Astrocyte of the cerebellum (primary cell): Measurements from ENCODE around the gene NPVF.

Experiments used
- DNase-seq: peaks from one replicate; pipeline ENCODE4 v3.0.0-alpha.2; 2011; ENCODE audit warnings: low read depth
- H3K4me3 ChIP-seq: 2 replicates; pipeline ENCODE4 v1.5.1; 2011; ENCODE audit warnings: mild to moderate bottlenecking, low read depth, low read length, moderate library complexity
- CTCF ChIP-seq: IDR thresholded peaks from 2 replicates; pipeline ENCODE4 v1.5.1; 2012; ENCODE audit warnings: low read length, low read depth, moderate library complexity, mild to moderate bottlenecking; ENCODE audit errors: missing control alignments
- in situ Hi-C: cut with HindIII; loops from 2 replicates; pipeline ENCODE4 v1.10.0; 2017; ENCODE audit warnings: low sequenced_read_pairs

NPVF gene

DNA sequence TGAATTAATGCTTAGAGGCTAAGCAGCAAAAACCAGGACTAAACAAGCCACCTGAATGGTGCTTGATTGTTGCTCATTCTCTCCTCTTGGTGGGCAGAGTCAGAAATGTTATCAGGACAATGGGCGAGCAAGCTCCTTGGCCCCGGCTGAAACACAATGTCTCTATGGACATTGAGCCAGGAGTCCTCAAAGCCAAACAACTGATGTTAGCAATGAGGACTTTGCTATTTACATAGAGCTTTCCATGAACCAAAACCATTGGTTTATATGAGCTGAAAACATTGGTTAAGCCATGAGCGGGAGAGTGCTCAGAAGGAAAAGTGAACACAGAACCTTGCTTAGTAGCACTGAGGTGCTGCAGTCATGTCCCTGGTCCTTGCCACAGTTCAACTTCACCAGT lies 21.5 kb upstream of the NPVF start:
- DNase-seq: no peak
- no peak for TF ChIP-seq CTCF
- in situ Hi-C loops: loop anchor here (5.0 kb wide), 1 partner anchor 143 kb away; no protein-coding TSS in a partner anchor
- no peak overlapping the region for H3K4me3 ChIP-seq

- no peak for DNase-seq
- in situ Hi-C loops: no loop called here
- H3K4me3 ChIP-seq: no peak overlapping the region
- no peak for TF ChIP-seq CTCF
Observed at GRCh38 chr7:25246306-25246705, 18.0 kb upstream of the NPVF start.

DNA sequence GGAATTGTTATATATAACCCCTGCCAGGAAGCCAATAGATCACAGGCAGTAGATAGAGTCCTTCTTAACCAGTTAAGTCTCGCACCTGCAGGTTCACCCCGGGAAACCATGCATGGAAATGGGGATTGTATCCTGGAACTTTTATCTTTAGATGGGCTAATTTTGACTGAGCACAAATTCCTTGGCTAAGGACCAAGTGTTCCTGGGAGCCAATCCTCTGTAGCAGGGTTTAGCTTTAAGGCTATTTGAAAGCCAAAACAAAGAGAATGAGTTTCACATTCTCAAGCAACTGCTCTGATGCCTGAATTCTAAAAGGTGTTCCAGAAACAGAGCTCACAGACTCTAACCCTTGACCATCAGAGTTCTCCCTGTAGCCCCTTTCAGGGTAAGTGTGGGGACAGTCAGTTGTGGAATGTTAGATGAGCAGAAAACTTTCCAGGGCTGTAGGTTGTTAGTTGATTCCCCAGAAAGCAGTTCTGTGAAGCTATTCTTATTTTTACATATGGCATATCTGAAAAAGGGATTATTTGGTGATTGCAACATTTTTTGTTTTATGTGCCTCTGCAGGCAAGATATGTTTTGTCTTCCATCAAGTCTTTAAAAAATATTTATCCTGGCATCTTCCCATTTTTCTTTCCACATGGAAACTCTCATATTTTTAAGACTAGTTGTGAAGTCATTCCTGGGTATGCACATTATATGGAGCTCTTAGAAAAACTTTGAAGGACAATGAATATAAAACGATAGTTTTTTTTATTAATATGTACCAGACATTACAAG lies 16.2 kb upstream of the NPVF start:
- DNase-seq: no peak
- no peak for TF ChIP-seq CTCF
- no peak overlapping the region for H3K4me3 ChIP-seq
- in situ Hi-C loops: no loop called here

DNA sequence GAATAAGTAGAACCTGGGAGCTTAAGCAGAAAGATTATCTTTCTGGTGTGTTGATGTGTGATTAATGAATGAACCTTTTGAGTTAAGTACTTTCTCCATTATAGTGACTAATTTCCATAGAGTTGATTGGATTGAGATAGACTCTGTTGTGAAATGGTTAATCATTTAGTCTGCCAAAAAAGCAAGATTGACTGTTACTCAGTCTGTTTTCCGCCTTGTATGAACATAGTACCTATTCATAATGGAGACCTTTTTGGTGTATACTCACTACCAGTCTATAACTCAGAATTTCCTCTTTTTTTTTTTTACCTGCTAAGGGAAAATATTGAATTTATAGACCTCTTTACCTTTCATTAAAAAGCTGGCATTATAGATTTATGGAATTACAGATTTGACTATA lies 14.4 kb upstream of the NPVF start:
- no peak for DNase-seq
- no peak overlapping the region for H3K4me3 ChIP-seq
- in situ Hi-C loops: no loop called here
- TF ChIP-seq CTCF: no peak

DNA sequence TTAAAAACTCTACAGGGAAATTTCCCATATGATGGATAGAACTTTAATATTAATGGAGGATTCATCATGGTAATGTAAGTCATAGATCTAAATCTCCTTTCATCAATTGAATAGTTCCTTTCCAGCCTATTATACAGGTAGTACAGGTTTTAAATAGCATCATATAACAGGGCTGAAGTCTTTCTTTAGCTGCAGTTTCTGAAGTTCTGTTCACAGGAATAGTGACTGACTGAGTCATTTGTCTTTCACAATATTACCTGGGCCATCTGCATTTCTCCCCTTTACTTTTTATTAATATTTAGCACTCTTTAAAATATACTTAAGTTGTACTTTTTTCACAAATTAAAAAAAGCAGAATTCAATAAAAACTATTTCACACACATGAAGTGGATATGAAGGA lies 12.6 kb upstream of the NPVF start:
- DNase-seq: no peak
- H3K4me3 ChIP-seq: no peak overlapping the region
- TF ChIP-seq CTCF: no peak
- in situ Hi-C loops: no loop called here

- no peak for DNase-seq
- in situ Hi-C loops: no loop called here
- no peak overlapping the region for H3K4me3 ChIP-seq
- no peak for TF ChIP-seq CTCF
Observed at GRCh38 chr7:25240340-25240739, 12.1 kb upstream of the NPVF start.

- in situ Hi-C loops: no loop called here
- no peak for DNase-seq
- H3K4me3 ChIP-seq: no peak overlapping the region
- TF ChIP-seq CTCF: no peak
Observed at GRCh38 chr7:25239888-25240287, 11.6 kb upstream of the NPVF start.
